GM21515 (cell line): Measurements from ENCODE around the gene PGF.

Experiments used
- ATAC-seq: cut with Tn5 transposase; IDR thresholded peaks from one replicate; pipeline ENCODE4 v1.9.1; 2021; ENCODE audit not compliant: unreplicated experiment

Gene PGF

GRCh38 chr14:74921053-74921620, 34.3 kb downstream of the PGF start:
- no peak for ATAC-seq

- ATAC-seq = no peak
Measured at GRCh38 chr14:74920281-74920680, 35.1 kb downstream of the PGF start.

- ATAC-seq = no peak
Measured at GRCh38 chr14:74919421-74920165, 35.8 kb downstream of the PGF start.

- no peak for ATAC-seq
Measured at GRCh38 chr14:74918380-74918779, 37.0 kb downstream of the PGF start.

- ATAC-seq = no peak
Measured at GRCh38 chr14:74917646-74918081, 37.7 kb downstream of the PGF start.

- no peak for ATAC-seq
Measured at GRCh38 chr14:74917178-74917543, 38.2 kb downstream of the PGF start.

- ATAC-seq = no peak
Measured at GRCh38 chr14:74915826-74916225, 39.6 kb downstream of the PGF start.

- no peak for ATAC-seq
Measured at GRCh38 chr14:74915426-74915825, 40.0 kb downstream of the PGF start.

GRCh38 chr14:74913986-74914573, 41.3 kb downstream of the PGF start:
- no peak for ATAC-seq

GRCh38 chr14:74913393-74913910, 41.9 kb downstream of the PGF start:
- no peak for ATAC-seq

GRCh38 chr14:74912801-74913200, 42.6 kb downstream of the PGF start:
- ATAC-seq = no peak

- ATAC-seq = no peak
Measured at GRCh38 chr14:74912111-74912510, 43.3 kb downstream of the PGF start.

- ATAC-seq = no peak
Measured at GRCh38 chr14:74911704-74912103, 43.7 kb downstream of the PGF start.

GRCh38 chr14:74911221-74911620, 44.2 kb downstream of the PGF start:
- ATAC-seq = no peak

- no peak for ATAC-seq
Measured at GRCh38 chr14:74910556-74910955, 44.8 kb downstream of the PGF start.

- ATAC-seq = no peak
Measured at GRCh38 chr14:74909911-74910310, 45.5 kb downstream of the PGF start.

GRCh38 chr14:74909501-74909900, 45.9 kb downstream of the PGF start:
- ATAC-seq = no peak

- no peak for ATAC-seq
Measured at GRCh38 chr14:74908861-74909341, 46.5 kb downstream of the PGF start.

GRCh38 chr14:74907744-74908143, 47.7 kb downstream of the PGF start:
- no peak for ATAC-seq

GRCh38 chr14:74906925-74907521, 48.4 kb downstream of the PGF start:
- ATAC-seq = no peak

GRCh38 chr14:74905595-74906142, 49.7 kb downstream of the PGF start:
- ATAC-seq = no peak
